Fibroblast of lung (primary cell): ENCODE measurements around the gene FBXO31.

Experiments used
- EZH2 ChIP-seq: IDR thresholded peaks from 2 replicates; pipeline ENCODE4 v1.5.1; 2012; ENCODE audit warnings: low read length, control low read depth, mild to moderate bottlenecking; ENCODE audit errors: missing control alignments
- TF ChIP-seq, protein P1 (sequence below), 2 donors: IDR thresholded peaks in 1 of 2; conservative IDR thresholded peaks in 1 of 2; 1 replicate in 1 of 2; 2 replicates in 1 of 2; pipeline ENCODE4 v1.5.1; 2011 to 2012; ENCODE audit warnings: low read length in 2 of 2, control low read depth in 1 of 2, inconsistent platforms in 1 of 2, low read depth in 1 of 2, mild to moderate bottlenecking in 1 of 2

DNA sequence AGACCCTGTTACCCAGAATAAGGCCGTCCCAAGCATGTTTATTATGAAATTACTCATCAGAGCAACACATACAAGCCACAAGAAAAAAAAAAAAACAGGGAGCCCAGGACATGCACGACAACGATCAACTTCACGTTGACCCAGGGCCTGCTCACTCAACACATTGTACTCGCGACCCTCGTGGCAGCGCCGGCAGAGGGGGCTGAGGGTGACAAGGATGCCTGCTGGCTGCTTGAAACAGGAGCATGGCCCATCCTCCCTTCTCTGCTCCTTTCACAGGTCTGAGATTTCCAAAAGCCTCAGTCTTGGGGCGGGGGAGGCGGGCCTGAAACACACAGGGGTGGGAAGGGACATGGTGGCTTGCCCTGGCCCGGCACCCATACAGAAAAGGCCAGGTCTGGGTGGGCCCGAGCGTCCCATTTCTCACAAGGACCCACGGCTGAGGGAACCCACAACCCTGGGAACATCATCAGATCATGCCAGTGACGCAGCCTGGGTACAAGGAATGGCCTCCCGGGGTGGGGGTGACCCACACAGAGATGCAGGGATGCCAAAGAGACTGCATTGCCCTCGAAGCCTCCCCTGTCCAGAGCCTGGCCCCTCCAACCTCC, 45.3 kb downstream of the FBXO31 start:
- TF ChIP-seq, protein P1, sequence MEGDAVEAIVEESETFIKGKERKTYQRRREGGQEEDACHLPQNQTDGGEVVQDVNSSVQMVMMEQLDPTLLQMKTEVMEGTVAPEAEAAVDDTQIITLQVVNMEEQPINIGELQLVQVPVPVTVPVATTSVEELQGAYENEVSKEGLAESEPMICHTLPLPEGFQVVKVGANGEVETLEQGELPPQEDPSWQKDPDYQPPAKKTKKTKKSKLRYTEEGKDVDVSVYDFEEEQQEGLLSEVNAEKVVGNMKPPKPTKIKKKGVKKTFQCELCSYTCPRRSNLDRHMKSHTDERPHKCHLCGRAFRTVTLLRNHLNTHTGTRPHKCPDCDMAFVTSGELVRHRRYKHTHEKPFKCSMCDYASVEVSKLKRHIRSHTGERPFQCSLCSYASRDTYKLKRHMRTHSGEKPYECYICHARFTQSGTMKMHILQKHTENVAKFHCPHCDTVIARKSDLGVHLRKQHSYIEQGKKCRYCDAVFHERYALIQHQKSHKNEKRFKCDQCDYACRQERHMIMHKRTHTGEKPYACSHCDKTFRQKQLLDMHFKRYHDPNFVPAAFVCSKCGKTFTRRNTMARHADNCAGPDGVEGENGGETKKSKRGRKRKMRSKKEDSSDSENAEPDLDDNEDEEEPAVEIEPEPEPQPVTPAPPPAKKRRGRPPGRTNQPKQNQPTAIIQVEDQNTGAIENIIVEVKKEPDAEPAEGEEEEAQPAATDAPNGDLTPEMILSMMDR (conservative IDR thresholded peaks at IDR 0.05 in 1 of 2, IDR thresholded peaks at IDR 0.05 in 1 of 2; ENCODE audit: low read depth in 1 of 2, low read length in 2 of 2): no peak
- TF ChIP-seq EZH2: no peak
